ENCODE results near the gene CTIF.

Gene CTIF

DNA sequence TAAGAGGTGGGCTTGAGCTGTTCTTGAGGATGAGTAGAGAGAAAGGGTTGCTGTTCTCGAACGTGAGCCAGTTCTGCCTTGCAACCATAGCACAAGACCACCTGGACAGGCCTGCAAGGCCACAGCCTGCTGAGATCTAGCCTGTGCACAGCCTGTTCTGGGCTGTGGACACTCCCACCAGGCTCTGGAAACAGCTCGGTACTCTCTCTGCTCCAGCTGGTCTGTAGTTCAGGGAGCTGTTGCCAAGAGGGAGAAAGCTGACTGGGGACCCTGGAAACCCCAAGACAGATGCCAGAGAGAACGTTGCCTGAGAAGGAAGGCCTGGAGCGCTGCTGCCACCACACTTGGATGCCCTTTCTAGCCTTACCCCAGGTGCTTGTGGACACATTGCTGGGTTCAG, 69.8 kb downstream of the CTIF start:
- no peak overlapping the region for H3K4me3 ChIP-seq (ENCODE audit: low read depth, low read length)
- no peaks in the 10 kb centered on the region for H3K9me3 ChIP-seq
- H3K36me3 ChIP-seq, result no peaks in the 10 kb centered on the region
- peaks cover 4% of the 10 kb centered on the region; the same call in 1 of the 2 replicates for H3K4me1 ChIP-seq
- no peak for DNase-seq
- TF ChIP-seq, protein P1, sequence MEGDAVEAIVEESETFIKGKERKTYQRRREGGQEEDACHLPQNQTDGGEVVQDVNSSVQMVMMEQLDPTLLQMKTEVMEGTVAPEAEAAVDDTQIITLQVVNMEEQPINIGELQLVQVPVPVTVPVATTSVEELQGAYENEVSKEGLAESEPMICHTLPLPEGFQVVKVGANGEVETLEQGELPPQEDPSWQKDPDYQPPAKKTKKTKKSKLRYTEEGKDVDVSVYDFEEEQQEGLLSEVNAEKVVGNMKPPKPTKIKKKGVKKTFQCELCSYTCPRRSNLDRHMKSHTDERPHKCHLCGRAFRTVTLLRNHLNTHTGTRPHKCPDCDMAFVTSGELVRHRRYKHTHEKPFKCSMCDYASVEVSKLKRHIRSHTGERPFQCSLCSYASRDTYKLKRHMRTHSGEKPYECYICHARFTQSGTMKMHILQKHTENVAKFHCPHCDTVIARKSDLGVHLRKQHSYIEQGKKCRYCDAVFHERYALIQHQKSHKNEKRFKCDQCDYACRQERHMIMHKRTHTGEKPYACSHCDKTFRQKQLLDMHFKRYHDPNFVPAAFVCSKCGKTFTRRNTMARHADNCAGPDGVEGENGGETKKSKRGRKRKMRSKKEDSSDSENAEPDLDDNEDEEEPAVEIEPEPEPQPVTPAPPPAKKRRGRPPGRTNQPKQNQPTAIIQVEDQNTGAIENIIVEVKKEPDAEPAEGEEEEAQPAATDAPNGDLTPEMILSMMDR (IDR thresholded peaks at IDR 0.05; ENCODE audit: low read depth, low read length), result no peak
- H3K27me3 ChIP-seq, result no peaks in the 10 kb centered on the region

DNA sequence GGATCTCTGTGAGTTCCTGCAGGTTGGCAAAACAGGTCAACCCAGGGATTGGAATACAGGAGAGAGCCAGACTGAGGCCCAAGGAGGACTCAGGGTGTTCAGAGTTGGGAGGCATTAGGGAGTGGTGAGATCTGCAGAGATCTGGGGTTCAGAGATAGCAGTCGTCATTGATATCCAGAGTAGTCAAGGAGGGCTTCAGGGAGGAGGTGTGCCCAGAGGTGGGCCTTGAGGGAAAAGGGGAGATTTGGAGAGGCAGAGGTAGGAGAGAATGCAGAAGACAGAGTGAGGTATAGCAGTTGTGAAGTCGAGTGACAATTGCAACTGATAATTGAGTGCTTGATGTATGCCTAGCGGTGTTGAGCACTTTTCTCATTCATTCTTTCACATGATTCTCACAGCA, 70.3 kb downstream of the CTIF start:
- DNase-seq, result no peak
- Histone ChIP-seq H3K27me3 (no peaks in the 10 kb centered on the region), H3K36me3 (no peaks in the 10 kb centered on the region), H3K4me1 (peaks cover 4% of the 10 kb centered on the region; the same call in 1 of the 2 replicates), H3K4me3 (ENCODE audit: low read depth, low read length) (no peak overlapping the region), H3K9me3 (no peaks in the 10 kb centered on the region)
- TF ChIP-seq, protein P1 (IDR thresholded peaks at IDR 0.05; ENCODE audit: low read depth, low read length), result no peak

DNA sequence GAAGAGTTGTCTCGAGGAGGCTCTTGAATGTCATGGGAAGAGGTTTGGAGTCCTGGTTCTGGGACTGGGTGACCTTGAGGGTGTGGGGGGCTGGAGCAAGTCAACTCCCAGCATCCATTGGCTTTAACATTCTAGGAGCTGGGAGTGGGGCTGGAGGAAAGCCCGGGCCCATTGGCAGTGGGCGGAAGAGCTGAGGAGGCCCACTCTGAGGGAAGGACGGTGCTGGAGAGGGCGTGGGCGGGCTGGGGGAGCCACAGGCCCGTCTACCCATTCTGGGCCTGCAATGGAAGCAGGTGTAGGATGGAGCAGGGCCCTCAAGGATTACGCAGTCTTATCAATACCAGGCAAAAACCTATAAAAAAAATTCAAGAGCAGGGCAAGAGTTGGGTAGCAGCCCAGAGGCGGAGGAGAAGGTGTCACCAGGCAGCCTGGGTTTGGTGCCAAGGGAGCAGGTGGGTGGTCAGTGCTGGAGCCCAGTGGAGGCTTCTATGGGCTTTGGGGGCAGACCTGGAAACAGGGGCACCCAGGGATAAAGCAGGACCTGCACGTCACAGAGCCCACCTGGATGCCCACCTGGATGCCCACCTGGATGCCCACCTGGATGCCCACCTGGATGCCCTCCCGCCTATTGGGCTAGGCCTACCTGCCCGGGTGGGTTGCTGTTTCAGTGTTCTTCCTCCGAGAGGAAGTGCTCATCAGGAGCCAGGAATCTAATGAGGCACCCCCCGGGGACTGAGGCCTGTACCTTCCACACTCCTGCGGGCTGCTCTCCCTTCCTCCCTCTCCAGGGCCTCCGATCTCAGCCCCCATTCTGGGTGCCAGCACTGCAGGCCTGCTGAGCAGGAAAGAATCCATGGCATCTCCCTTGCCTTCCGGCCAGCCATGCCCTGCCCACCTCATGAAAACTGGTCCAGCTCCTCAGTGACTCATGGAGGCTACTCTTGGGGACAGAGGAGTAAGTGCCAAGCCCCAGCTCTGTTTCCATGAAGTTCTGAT, 71.3 kb downstream of the CTIF start:
- Histone ChIP-seq H3K4me3 (ENCODE audit: low read depth, low read length) (no peak overlapping the region), H3K4me1 (peaks cover 2% of the 10 kb centered on the region; the same call in 1 of the 2 replicates), H3K9me3 (no peaks in the 10 kb centered on the region), H3K27me3 (no peaks in the 10 kb centered on the region), H3K36me3 (no peaks in the 10 kb centered on the region)
- DNase-seq, result no peak
- TF ChIP-seq, protein P1 (IDR thresholded peaks at IDR 0.05; ENCODE audit: low read depth, low read length), result no peak

DNA sequence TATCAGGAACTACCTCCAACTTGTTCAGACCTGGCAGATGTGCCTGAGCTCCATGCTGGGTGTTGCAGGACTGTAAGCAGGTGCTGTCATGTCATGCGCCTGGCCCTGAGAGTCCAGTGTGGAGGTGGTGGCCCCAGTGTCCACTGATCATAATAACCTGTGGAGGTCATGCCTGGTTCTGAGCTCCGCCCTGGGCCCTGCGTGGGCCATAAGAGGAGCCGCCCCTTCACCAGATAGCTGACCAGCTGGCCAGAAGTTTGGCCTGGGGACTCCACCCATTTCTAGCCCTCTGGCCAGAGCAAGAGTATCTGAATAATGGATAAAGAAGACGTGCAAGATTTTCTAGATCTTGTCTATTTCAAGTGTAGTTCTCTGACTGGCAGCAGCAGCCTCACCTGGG, 72.4 kb downstream of the CTIF start:
- Histone ChIP-seq H3K4me1 (no peaks in the 10 kb centered on the region), H3K9me3 (no peaks in the 10 kb centered on the region), H3K4me3 (ENCODE audit: low read depth, low read length) (no peak overlapping the region), H3K27me3 (no peaks in the 10 kb centered on the region), H3K36me3 (no peaks in the 10 kb centered on the region)
- no peak for DNase-seq
- TF ChIP-seq, protein P1 (IDR thresholded peaks at IDR 0.05; ENCODE audit: low read depth, low read length), result no peak

DNA sequence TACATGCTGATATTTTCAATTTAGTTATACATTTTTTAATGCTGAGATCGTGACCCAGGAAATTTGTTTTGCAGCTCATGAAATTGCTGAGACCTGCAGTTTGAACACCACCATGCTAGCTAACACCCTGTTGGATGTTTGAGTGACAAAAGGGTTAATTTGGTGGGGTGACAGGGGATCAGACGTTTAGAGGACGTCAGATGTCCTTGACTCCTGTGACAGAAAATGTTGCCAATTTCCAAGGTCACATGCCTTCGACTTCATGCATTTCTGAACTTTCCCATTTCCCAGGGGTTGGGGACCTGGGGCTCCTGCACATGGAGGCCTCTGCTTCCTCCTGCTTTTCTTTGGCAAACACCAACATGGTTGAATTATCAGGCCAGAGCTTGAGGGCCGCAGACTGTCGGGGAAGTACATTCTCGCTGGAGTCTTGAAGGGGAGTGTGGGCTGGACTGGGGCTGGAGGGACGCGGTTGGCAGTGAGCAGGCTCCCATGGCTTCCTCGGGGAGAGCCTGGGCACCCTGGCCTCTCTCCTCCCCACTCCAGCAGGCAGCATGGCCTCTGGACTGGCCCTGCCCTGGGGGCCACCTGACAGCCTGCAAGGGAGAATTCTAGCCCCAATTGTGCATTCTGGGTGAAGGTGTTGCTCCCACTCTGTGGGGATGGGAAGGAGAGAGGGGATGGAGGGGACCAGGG, 73.1 kb downstream of the CTIF start:
- H3K4me1 ChIP-seq, result no peaks in the 10 kb centered on the region
- no peak for DNase-seq
- H3K36me3 ChIP-seq, result no peaks in the 10 kb centered on the region
- no peak overlapping the region for H3K4me3 ChIP-seq (ENCODE audit: low read depth, low read length)
- TF ChIP-seq, protein P1 (IDR thresholded peaks at IDR 0.05; ENCODE audit: low read depth, low read length), result no peak
- H3K27me3 ChIP-seq, result no peaks in the 10 kb centered on the region
- no peaks in the 10 kb centered on the region for H3K9me3 ChIP-seq

Data from BE2C (cell line).